T follicular helper cell (primary cell): ENCODE measurements around the gene SERBP1.
"Not testable (repeated sequence)": the region's sequence is repeated elsewhere in the genome, so short reads cannot be mapped to it uniquely, and the experiment has no call there.

ENCODE experiments used
- DNase-seq: peaks from one replicate; pipeline ENCODE4 v3.0.0-alpha.2; 2020; ENCODE audit warnings: low read depth

The SERBP1 gene

DNA sequence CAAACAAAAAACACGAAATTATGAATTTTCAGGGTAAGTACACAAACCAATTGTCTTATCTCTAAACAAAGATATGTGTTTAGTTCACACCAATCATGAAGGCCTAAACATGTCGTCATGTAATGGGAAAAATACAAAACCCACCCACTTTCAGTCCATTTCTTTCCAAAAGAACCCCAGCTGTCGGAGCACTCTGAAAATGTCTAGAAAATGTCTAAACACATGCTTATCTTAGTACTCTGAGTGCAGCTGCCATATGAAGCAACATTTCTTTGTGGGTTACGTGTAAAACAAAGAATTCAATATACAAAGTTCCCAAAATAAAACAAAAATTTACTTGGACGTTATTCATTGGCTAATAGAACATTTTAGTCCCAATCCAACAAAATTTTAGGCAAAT, 22.7 kb downstream of the SERBP1 start:
- no peak for DNase-seq

DNA sequence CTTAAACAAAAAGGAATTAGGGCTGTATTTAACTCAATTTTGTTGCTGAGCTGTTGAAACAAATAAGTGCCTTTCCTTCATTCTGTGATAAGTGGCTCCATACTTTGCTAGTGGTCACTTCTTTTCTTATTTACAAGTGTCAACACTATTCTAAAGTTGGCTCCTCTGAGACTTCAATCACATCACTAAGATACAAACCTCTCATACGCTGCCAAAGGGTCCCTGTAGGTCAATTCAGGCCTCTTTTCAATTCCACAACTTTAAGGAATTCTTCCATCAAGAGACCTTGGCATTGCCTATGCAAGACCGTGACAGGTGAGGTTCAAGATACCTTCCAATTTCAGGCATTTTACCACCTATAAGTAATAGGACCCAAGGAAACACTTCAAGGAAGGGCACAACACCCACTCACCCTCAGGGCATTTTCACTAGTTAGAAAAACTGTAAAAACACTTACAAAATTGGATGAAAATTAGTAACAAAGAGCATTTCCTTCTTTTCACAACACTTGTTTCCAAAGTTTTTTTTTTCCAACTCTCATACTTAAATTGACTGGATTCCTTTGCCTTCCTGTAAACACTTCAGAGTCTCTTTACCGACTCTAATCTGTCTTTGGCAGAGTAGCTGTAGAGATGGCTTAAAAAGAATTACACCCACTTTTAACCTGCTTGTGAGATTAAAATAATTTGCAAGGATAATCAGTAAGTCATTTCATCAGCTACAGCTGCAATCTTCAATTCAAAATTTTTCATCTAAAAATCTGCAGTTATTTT, 24.5 kb downstream of the SERBP1 start:
- no peak for DNase-seq

DNA sequence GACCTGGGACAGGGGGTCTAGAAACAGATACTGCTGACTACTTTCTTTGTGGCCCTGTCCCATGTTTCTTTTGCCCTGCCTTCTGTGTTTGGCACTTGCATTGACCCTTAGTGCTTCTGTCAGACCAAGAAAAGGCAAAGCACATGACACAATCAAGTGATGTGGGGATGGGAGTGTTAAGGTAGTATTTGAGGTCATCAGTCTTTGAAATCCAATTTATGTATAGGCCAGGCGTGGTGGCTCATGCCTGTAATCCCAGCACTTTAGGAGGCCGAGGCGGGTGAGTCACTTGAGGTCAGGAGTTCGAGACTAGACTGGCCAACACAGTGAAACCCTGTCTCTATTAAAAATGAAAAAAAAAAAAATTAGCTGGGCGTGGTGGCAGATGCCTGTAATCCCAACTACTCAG, 26.0 kb downstream of the SERBP1 start:
- no peak for DNase-seq

DNA sequence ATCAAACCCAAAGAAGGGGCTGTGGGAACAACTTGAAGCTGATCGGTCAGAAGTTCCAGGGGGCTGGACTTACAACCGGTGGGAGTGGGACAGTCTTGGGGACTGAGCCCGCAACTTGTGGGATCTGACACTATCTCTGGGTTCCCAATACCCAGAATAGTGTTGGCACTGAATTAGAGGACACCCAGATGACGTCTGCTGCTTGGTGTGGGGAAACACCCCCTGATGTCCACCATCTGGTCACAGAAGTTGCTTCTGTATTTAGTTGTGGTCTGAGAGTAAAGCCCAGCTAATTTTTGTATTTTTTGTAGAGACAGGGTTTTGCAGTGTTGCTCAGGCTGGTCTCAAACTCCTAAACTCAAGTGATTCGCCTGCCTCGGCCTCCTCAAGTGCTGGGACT, 28.8 kb downstream of the SERBP1 start:
- DNase-seq, result no peak

DNA sequence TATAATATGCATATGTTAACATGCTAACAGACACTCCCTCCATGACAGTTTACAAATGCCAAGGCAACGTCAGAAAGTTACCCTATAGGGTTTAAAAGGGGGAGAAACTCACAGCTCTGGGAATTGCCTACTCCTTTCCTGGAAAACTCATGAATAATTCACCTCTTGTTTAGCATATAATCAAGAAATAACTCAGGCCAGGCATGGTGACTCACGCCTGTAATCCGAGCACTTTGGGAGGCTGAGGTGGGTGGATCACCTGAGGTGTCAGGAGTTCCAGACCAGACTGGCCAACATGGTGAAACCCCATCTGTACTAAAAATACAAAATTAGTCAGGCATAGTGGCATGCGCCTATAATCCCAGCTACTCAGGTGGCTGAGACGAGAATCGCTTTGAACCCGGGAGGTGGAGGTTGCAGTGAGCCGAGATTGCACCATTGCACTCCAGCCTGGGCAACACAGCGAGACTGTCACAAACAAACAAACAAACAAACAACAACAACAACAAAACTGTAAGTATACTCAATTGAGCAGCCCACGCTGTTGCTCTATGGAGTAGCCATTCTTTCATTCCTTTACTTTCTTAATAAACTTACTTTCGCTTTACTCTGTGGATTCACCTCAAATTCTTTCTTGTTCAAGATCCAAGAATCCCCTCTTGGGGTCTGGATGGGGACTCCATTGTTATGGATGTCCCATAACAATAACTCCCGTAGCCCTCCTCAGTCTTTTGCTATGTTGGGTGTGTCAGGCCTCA, 30.0 kb downstream of the SERBP1 start:
- not testable (repeated sequence) for DNase-seq

DNA sequence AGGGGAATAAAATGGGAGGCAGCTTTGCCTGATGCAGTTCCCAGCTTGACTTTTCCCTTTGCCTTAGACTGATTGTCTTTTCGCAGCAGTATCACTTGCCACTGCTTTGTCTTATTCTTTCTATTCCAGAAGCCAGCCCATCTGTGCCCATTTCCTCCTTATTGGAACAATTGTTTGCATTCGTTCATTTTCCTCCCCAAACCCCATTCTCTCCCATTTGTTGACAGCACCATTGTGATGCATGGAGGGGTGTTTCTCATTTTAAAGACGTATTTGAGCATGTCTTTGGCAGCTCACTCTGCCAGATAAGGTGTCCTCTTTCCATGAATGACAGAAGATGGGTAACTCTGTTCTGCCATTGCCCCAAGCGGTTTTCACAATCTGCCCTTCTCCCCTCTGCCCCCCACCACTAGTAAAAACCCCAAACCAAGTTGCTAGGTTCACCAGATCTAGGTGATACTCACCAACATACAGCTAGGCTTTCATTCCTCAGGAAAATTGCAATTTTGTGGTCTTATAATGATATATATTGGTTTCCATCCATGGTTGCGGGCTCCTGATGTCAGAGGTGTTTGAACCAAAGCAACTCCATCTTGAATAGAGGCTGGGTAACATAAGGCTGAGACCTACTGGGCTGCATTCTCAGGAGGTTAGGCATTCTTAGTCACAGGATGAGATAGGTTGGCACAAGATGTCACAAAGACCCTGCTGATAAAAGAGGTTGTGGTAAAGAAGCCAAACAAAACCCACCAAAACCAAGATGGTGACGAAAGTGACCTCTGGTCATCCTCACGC, 30.8 kb downstream of the SERBP1 start:
- no peak for DNase-seq

DNA sequence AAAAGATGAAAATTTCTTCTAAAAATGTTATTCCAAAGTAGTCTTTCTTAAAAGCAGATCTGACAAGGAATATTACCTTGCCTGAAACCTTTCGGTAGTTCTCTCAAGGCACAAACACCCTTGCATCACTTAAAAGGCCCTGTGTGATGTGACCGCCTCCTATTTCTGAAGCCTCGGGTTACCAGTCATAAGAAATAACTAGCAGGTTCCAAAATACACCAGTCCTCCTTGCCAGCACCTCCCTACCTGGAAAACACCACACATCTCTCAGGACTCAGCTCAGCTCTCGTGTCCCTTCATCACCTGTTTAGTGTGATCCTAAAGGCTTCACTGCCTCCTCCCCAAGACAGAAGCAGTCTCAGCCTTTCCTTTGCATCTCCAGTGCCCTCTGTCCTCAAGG, 35.7 kb downstream of the SERBP1 start:
- DNase-seq, result no peak

DNA sequence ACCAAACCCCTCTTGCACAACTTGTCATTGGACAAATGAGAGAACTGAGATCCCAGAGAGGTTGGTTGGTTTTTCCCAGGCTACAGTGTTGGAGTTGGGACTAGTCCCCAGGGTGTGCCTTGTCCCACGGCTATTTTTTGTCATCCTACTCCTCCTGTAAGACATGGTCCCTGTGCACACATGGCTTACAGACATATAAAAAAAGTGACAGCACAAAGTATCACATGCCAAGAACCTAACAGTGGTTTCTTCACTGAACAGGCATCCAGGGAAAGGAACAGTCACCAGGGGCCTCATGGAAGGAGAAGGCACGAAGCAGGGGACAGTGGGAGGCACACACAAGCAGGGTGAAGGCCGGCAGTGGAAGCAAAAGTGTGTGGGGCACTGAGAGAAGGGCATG, 36.5 kb downstream of the SERBP1 start:
- no peak for DNase-seq

DNA sequence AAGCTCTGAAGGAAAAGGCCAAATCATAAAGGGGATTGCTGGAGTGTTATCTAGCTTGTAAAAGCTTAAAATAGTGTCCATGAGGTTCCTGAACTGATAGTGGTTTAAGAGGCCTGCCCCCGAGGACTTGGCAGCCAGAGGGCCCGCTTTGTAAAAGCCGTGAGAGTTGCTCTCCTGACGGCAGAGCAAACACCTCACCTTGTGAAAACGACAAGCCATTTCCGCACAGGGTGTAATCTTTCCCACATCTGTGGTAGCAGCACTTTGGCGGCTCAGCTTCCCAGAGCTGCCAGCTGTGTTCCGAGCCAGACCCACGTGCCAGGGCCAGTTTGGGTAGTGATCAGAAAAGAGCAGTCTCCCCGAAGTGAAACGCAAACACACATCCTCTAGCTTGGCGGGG, 37.0 kb downstream of the SERBP1 start:
- no peak for DNase-seq

DNA sequence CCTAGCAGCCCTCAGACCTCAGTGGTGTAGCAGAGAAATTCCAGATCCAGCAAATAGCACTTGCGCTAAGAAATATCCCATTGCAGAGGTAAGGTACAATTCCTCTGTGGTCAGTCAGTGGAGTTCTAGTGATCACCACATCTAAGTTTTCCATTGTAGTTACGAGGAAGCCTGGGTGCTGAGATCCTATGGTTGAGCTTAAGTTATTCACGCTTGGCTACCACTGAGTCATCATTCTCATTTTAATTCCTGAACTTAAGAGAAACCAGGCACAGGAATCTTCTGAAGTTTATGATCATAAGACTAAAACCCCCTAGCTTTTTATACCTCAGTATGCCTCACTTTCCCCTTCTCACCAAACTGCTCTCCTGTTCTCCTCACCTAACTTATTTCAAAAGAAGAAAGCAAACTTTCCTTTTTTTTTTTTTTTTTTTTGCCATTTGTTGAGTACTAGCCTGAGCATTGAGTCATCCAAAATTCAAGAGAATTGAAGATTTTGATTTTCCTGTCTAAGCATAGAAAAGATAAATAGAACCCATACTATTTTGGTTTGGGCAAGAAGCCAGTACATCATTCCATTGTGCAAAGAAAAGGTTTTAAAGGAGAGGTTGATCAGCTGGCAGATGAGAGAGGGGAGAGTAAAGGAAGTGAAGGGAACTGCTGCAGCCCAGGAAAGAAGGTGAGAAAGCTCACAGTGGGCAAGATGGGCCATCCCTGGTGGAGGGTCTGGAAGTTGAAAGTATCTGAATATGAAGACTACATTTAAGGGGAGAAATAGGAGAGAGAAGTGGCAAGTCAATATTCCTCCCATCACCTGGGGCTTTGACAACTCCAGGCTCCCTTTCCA, 39.9 kb downstream of the SERBP1 start:
- DNase-seq, result no peak

DNA sequence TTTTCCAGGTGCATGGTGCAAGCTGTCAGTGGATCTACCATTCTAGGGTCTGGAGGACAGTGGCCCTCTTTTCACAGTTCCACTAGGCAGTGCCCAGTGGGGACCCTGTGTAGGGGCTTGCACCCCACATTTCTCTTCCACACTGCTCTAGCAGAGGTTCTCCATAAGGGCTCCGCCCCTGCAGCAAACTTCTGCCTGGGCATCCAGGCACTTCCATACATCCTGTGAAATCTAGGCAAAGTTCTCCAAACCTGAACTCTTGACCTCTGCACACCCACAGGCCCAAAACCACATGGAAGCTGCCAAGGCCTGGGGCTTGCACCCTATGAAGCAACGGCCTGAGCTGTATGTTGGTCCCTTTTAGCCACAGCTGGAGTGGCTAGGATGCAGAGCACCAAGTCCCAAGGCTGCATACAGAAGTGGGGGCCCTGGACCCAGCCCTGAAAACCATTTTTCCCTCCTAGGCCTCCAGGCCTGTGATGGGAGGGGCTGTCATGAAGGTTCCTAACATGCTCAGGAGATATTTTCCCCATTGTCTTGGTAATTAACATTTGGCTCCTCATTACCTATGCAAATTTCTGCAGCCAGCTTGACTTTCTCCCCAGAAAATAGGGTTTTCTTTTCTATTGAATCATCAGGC, 46.1 kb downstream of the SERBP1 start:
- no peak for DNase-seq

DNA sequence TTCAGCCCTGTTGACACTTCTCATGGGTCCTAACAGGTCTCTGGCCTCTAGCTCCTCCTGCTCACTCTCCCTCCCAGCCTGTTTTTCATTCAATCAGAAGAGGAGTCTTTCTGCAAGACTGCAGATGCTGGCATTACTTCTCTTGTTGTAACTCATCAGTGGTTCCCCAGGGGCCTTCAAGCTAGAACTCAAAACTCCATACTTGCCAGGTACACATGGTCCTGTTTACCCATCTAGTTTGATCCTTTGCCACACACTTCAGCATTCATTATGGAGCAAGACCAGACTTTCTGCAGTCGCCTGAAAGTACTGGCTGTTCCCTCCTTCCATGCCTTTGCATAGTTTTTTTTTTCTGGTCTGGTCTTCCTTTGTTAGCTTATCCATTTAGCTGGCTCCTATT, 47.9 kb downstream of the SERBP1 start:
- DNase-seq, result no peak

DNA sequence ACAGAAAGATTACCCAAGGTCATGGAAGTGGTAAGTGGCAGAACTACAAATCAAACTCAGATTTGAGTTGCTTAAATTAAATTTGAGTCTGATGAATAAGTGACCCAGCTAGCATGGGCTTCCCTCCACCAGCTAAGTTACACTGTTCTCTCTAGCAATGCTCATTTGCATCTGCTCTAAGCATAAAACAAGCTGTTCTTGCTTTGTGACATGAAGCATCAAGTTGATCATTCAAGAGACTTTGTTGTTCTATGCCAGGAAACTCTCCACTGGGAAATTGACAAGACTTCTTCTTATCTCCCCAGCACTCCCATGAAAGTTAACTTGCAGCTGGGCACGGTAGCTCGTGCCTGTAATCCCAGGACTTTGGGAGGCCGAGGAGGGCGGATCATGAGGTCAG, 49.0 kb downstream of the SERBP1 start:
- no peak for DNase-seq

DNA sequence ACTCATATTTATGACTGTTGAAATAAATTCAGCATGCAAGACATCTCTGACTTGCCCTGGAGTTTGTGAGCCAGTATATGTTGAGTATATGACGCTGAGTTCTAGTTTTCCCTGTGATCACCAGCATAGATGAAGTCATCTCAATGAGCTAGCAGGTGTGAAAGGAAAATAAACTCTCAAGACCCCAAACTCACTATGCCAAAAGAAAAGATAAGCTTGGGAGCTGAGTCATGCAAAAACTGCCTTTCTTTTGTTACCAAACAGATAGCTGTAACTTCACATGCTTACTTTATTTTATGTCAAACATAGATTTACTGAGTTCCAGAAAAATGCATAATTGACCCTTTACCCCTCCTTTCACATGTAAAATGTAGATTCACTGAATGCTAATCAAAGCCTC, 52.9 kb downstream of the SERBP1 start:
- no peak for DNase-seq

DNA sequence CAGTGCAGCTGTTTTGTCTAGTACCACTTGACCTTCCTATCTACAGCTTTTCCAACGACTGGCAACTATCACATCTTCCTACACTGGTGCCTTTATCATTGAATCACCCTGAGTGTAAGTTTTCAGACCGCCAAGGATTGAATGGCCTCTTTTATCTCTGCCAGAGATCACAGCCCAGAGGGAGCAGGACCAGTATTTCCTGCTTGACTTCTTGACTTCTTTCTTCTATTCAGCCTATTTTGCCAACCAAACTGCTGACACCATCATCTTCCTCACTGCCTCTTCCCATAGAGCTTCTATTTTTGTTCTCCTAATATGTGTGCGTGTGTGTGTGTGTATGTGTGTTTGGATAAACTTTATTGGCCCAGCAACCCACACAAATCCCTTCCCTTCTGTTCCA, 53.8 kb downstream of the SERBP1 start:
- DNase-seq, result no peak

DNA sequence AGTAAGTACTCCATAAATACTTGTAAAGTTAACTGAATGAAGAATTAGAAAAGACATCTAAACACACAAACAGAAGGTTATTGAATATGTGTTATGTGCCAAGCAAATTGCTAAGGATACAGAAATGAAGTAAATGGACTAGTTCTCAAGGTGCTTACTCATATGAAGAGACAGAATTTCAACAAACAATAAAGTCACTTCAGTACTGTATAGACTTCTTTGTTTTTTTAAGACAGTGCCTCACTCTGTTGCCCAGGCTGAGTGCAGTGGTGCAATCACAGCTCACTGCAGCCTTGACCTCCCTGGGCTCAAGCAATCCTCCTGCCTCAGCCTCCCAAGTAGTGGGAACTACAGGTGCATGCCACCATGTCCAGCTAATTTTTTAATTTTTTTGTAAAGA, 57.3 kb downstream of the SERBP1 start:
- no peak for DNase-seq

DNA sequence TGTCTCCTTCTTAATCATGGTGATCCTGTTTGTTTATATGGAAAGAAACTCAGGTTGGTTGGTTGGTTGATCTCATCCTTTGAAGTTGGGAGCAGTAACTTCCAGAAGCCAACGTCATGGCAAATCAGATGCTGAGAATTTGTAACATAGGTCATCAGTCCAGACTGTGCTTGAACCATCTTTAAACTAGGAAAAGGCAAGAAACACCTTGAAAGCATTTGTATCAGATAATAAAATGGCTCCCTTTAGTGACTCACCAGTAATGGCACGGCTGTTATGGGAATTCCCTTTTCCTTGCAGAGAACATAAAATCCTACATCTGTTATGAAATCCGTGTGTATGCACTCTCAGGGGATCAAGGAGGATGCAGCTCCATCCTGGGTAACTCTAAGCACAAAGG, 58.1 kb downstream of the SERBP1 start:
- no peak for DNase-seq

DNA sequence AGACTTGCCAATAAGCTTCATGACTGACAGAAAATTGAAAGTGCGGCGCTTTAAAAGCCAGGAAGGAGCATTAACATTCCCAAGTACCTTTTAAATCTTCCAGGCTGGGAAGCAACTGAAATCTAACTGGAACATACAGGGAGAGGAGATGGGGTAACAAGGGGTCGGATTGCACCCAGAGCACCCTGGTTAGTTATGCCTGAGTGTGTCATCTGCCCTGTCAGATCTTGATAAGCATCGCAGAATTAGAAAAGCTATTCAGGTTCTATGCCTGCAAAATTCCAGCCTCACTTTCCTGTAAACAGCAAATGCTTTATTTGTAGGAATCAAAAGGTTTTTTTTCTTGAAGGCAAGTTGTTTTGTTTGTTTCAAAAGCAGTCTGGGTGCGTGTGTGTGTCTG, 58.5 kb downstream of the SERBP1 start:
- no peak for DNase-seq

DNA sequence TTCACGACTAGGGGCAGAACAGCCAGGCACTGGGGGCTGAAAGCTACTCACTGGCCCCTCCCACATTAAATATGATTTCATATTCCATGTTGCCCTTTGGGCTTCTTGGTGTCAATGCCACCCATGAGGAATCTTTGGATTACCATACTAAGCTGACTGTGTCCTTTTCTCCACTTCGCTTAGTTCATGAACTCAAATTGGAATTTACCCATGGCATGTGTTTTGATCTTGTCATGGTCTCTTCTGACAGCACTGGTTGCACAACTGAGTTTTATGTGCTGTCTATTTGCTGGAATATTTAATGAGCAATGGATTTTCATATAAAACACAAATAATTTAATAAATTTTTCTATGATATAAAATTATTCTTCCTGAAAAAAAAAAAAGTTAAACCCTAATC, 59.2 kb downstream of the SERBP1 start:
- no peak for DNase-seq

DNA sequence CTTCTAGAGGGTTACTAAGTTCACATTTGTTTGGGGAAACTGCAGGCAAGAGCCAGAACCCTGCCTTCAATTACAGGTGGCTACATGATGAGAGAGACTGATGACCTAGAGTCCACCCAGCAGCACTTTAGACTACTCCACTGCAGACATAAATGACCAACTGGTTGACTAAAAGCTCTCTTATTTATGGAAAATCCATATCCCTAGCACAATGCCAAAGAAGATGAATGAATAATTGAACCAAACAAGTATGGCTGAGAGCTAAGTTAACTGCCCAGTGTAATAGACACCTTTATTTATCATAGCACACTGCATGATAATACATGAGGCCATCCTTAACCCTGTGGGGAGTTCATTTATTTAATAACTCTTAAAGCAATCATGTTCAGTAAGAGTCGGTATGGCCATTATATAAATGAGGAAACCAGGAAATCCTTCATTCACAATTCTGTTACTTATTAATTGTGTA, 62.1 kb downstream of the SERBP1 start:
- DNase-seq, result no peak

DNA sequence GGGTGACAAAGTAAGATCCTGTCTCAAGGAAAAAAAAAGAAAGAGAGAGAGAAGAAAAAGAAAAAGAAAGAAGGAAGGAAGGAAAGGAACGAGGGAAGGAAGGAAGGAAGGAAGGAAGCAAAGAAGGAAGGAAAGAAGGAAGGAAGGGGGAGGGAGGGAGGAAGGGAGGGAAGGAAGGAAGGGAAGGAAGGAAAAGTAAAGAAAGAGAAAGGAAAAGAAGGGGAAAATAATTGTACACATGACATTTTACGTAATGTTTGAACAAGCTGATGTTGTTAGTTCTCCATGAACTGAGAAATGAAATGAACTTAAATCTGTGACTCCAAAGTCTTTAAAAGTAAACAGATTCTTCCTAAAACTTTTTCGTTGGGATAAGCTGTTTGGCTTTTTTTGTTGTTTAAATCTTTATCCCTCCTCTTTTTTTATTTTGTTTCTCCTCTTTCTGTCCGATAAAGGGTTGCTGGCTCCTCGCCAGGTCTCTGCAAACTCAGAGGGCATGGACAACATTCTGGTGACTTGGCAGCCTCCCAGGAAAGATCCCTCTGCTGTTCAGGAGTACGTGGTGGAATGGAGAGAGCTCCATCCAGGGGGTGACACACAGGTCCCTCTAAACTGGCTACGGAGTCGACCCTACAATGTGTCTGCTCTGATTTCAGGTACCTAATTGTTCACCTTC, 62.7 kb downstream of the SERBP1 start:
- no peak for DNase-seq
